SIG-M5 (cell line): ENCODE measurements around the gene EFHC1.
"Not testable (repeated sequence)": the region's sequence is repeated elsewhere in the genome, so short reads cannot be mapped to it uniquely, and the experiment has no call there.

Experiments
- DNase-seq: peaks from one replicate; lab custom pipeline; 2025; lab: John Stamatoyannopoulos, UW

Gene EFHC1

DNA sequence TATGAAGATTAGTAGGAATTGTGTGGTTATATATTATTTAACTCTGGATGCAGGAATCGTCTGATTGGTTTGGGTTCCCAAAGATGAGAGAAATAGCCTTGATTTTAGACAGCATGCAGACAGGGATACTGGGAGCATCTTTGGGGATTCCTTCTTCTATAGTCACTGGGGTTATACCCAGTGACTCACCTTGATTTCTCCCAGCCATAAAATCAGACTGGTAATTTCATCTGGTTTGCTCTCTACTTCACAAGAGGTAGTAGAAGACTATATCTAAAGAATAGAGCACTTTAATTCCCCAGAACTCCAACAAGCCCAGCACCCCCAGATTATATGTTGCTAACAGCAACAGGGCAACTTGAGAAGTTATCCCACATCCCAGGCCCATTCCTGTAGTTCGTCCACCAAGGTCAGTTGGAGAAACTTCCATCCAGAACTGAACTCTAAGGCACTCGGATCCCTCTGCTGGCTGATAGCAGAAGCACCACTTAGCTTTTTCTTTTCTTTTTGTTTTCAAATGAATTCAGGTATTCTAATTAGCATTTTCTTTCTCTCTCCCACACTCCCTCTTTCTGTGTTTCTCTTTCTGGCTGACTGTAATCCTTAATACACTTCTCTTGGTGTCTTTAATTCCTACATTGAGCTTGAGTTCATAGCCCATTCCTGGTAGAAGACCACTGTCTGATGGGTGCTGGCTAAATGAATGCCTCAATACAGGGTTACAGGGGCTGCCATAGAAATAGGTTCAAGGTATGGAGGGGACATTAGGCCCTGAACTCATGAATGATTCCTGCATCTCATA, 20.4 kb upstream of the EFHC1 start:
- no peak for DNase-seq

DNA sequence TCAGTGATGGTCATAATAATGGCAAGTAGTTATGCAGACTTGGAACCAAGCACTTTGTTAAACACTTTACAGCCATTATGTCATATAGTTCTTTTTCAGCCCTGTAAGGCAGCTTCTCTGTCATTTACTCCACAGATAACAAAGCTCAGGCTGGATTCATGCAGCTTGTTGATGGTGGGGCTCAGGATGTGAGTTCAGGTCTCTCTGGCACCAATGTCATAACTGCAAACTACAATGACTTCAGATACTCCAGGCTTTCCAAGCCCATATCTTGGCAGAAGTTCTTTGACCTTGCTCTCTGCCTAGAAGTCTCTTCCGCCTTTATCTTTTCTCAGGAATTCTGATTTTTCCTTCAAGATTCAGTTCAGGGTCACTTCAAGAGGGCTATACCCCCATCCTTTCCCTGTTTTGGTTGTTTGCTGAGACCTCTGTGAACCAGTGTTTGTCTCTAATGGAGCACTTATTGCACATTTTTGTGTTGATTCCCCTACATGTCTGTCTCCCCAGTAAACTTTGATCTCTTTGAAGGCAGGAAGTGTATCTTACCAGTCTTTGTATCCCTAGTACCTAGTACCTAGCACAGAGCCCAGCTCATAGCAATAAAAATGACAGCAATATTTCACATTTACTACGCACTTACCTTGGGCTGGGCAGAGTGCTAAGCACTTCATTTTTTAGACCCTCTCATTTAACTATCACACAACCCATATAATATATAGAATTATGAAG, 19.7 kb upstream of the EFHC1 start:
- DNase-seq: no peak

DNA sequence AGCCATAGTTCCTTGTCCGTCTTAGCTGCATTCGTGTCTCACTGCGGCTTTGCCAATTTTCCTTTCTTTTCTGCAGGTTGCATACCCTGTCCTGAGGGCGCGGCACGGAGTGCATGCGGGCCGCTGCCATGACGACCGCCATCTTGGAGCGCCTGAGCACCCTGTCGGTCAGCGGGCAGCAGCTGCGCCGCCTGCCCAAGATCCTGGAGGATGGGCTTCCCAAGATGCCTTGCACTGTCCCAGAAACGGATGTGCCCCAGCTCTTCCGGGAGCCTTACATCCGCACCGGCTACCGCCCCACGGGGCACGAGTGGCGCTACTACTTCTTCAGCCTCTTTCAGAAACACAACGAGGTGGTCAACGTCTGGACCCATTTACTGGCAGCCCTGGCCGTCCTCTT, 17.1 kb upstream of the EFHC1 start:
- no peak for DNase-seq

DNA sequence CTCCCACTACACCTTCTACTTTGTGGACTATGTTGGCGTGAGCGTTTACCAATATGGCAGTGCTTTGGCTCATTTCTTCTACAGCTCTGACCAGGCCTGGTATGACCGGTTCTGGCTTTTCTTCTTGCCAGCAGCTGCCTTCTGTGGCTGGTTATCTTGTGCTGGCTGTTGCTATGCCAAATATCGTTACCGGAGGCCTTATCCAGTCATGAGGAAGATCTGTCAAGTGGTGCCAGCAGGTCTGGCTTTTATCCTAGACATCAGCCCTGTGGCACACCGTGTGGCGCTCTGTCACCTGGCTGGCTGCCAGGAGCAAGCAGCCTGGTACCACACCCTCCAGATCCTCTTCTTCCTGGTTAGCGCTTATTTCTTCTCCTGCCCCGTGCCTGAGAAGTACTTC, 16.5 kb upstream of the EFHC1 start:
- no peak for DNase-seq

DNA sequence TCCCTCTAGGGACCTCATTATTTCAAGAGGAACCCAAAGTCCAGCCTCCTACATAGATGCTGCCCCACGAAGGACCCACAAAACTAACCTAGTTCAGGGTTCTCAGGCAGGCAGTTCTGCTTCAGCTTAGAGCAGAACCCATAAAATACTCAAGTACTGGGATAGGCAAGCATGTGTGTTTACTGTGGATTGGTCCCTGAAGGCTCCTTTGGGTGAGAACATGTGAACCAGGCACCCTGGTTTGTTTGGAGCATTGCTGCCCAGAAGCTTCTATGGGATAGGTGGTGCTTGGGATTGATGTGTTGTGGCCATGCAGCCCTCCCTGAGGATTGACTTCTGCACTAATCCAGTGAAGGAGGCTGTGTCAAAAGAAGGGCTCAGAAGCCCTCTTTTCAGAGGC, 14.9 kb upstream of the EFHC1 start:
- no peak for DNase-seq

DNA sequence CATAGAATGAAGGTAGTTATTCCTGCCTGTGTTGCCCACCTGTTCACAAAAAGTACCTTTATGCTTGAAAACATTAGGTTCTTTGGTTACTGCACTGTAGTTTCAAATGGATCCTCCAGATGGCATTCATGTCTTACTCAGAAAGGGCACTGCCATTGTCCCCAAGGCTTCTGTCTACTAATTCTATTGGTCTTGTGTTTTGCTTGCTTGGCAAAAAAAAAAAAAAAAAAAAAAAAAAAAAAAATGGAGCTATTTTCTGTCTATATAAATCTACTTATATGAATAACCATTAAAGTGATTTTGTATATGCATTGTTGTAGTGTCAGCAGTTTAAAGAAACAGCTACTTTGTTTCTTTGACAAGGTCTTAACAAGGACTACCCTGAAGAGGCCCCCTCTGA, 12.7 kb upstream of the EFHC1 start:
- no peak for DNase-seq

DNA sequence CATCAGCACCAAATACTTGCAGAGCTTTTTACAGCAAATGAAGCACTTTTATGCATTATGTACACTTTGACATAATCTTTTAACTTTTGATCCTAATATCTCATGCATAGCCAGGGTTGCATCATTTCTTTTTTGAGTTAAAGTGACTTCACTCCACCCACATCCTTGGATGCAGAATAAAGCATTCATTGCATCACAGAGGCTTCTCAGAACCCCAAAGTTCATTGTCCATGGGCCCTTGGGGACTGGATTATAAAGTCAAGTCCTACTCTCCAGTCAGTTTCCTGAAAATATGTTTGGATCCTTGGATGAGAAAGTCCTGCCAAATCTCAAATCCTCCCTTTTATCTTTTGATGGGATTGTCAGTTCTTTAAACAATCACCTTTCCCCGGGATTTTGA, 10.6 kb upstream of the EFHC1 start:
- no peak for DNase-seq

DNA sequence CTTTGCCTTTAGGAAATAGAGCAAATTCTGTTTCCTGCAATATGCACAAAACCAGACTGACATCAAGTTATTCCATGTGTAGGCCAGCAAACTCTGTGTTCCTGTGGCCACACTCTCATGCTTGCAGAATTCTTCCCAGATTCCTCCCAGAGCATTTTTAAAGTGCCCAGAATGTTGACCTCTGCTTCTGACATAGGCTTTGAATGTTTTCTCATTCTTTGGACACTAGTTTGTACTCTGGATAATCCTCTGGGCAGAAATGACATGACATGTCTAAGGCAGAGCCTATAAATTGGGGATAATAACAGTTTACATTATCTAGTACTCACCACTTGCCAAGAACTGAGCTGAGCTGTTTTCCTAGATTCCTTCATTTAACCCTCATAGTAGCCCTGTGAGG, 9.2 kb upstream of the EFHC1 start:
- DNase-seq: no peak

DNA sequence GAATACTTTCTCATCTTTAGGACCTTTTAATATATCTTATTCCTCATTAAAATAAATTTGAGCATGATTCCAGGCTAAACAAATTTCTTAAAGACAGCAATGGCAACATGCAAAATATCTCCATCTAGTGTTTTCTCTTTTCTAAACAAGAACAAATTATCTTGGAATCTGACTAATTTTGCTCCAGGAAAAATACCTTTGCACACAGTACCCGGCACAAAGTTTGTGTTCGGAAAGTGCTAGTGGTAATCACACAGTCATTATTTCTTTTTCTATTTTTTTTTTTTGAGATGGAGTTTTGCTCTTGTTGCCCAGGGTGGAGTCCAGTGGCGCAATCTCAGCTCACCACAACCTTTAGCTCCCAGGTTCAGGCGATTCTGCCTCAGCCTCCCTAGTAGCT, 8.2 kb upstream of the EFHC1 start:
- no peak for DNase-seq

DNA sequence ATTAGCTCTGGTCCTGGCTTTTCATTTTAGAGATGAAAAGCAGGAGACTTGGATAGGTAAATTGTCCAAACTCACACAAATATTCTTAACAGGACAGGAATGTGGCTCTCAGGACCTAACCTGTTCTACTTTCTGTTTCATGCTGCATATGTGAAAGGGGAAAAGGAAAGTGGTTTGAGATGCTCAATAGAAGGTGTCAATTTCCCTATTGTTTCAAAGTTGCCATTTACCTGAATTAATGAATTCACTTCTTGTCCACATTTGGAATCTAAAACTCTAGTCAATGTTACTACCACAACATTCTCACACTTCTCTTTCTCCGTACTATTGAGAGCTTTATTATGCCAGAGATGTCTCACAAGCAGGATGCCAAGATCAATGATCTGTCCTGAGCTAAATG, 4.8 kb upstream of the EFHC1 start:
- DNase-seq: no peak

DNA sequence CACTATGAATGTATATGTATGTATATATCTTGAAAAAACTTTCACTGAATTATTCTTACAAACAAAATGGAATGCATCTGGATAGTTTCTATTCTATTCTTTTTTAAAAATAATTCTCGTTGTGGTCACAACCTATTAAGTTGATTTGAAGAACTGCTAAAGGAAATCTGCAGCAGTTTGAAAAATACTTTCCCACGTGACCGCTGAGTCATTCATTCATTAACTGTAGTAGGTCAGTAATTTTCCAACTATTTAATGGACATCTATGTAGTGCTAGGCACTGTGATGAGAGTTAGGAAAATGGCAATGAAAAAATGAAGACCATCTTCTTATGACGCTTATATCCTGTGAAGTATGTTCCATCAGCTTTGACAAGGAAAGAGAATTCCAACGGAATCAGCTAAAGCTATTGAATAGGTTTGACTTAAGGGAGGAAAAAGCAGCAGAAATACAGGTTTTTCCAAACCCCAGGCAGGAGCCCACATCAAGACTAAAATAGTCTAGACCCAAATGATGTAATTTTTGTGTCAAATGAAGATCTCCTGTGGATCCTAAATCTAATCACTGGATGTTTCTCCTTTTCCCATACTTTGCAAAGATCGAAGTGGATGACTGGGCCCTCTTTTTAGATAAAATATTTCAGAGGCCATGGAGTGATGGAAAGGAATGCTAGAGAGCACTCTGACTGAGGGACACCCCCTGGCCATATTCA, 4.1 kb upstream of the EFHC1 start:
- no peak for DNase-seq

DNA sequence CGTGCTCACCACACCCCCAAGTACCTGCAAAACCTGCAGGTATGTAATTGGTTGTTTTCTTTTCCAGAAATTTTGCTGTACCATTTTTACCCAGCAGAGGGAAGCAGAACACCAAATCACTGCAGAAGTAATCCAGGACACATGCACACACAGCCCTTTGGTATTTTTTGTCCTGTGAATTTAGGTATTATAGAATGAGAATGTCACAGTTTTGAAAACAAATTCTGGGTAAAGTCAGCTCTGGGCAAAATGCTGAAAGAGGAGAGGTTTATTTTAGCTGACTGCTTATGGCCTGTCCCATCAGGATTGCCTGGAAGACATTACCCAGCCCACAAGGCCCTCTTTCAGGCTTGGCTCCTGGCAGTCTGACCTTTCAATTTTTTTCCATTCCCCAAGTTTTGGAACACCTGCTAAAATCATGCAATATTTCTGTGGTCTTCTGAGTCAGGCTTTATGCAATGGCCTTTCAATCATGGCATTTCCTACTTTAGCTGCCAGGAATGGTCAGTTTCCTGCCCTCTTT, 3.5 kb upstream of the EFHC1 start:
- DNase-seq: no peak

DNA sequence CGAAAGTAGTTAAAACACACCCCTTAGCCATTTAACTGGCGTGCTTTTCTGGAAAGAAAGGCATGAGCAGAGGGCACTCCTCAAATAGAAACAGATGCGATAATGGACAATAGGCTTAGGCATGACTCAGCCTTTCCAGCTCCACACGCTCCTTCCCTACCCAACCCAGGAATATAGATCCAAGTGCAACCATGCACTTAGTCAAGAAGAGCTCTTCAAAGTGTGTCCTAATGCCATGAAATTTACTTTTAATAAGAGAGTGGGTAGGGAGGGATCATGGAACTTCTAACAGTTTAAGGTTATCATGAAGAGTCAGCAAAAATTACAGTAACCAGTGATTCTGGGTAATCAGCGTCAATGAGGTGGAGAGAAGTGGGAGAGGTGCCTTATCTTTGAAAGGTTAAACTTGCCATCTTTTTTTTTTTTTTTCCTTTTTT, 2.4 kb upstream of the EFHC1 start:
- no peak for DNase-seq

DNA sequence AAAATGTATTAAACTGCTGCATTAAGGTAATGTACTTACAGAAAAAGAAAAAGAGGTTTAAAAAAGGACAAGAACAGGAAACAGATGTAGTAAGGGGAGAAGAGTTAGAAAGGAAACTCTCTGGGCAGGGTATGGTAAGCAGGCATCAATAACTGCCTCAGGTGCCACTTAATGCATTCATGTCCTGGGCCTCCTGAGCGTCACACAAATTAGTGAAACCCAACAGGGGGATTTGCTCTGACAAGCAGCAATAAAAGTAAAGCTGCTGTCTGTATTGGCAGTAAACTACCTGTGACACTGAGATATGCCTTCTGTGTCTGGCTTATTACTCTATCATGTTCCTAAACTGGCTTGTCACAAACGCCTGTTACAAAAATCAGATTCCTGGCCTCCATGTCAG, 1.5 kb upstream of the EFHC1 start:
- DNase-seq: no peak

DNA sequence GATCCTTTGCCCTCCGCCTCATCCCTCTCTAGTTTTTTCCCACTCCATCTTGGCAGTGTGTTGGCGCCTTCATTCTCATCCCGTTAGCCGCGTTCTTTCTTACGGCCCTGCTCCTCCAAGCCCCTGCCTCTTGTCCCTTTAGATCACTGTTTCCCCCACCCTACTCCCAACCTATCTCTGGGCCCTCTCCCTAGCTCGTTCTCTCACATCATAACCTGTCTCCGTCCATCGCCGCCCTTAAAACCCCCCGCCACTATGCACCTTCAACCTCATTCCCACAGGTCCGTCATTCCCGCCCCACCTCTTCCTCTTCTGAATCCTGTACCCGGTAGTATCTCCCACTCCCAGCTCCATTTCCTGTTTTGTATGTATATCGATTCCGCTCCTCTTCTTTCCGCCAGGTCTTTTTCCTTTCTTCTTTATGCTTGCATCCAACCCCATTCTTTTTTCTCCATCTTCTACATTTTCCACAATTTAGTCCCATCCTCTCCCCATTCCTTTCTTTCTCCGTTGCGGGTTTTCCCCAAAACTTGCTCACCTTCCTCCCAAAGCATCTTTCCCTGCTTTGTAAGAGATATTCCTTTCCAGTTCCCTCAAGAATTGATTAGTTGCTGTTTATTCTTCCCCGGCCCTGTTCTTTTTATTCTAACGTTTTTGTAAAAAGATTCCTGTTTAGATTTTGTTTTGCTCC, 671 bp downstream of the EFHC1 start:
- no peak for DNase-seq

DNA sequence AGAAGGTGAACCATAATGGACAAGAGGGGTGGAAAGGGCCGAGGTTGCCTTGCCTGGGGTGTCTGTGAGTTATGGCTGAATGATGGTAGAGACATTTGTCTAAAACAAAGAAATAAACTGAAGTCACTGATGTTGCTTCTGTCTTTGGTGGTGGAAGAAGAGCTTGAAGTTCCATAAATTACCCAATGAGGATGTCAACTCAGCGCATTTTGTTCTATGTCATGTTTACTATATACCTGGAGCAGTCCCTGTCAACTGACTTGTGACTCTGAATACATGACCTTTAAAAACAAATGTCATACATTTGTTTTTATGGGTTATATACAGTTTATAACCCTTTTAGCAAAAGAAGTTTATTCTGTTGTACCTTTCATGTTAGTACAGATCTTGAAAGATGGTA, 2.0 kb downstream of the EFHC1 start:
- no peak for DNase-seq

DNA sequence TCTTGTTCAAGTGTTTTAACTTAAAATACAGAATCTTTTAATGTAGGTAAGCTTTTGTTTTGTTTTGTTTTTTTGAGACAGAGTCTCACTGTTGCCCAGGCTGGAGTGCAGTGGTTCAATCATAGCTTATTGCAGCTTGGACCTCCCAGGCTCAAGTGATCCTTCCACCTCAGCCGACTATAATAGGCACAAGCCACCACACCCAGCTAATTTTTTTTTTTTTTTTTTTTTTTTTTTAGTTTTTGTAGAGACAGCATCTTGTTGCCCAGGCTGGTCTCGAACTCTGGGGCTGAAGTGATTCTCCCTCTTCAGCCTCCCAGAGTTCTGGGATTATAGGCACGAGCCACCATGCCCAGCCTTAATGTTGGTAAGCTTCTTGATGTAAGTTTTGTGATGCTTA, 3.3 kb downstream of the EFHC1 start:
- no peak for DNase-seq

DNA sequence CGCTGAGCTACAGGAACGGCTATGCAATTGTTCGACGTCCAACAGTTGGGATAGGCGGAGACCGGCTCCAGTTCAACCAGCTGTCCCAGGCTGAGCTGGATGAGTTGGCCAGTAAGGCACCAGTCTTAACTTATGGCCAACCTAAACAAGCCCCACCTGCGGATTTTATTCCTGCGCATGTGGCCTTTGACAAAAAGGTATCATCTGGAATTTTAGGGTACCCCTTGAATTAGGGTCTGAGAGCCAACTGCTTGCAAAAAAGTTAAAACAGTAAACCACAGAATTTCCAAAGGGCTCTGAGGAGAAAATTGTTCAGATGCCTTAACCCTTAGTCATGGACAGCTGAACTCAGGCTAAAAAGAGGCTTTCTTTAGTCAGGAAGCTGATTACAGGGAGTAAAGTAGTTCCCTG, 3.8 kb downstream of the EFHC1 start:
- DNase-seq: no peak

DNA sequence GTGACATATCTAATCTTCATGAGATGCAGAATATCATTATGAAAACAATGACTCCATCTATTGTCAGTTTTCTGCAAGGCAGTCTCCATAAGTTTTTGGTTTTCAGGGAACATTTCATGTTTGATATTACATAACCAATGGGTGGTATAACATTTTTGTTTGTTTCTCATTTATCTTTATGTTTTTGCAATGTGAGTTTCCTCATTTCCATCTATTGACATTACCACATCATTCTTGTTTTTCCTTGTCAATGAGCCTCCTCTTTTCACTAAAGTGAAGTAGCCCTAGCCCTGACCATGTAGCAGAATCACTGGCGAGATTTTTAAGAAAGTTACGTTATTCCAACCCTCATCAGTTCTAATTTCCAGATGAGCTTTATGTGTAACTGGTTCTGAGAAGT, 4.4 kb downstream of the EFHC1 start:
- no peak for DNase-seq

DNA sequence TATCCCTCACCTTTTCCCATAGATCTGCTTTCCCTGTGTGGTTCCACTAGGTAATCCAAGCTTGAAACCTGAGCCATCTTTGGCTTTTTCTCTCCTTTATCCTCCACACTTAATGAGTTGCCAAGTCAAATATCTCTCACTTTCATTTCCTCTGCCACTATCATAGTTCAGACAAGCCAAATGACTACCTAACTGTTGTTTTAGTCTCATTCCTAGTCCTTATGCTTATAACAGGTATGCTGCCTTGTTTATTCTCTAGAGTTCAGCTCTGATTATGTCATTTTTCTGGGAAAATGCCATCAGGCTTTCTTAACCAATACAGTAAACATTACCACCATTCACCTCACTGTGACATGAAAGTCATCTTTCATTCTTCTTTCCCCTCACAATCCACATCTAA, 6.5 kb downstream of the EFHC1 start:
- DNase-seq: no peak

DNA sequence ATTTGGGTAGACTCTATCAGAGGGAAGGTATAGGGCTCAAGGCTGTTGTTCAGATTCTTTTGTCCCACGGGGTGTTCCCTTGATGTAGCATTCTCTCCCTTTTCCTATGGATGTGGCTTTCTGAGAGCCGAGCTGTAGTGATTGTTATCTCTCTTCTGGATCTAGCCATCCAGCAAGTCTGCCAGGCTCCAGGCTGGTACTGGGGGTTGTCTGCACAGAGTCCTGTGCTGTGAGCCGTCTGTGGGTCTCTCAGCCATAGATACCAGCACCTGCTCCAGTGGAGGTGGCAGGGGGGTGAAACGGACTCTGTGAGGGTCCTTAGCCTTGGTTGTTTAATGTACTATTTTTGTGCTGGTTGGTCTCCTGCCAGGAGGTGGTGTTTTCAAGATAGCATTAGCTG, 13.2 kb downstream of the EFHC1 start:
- not testable (repeated sequence) for DNase-seq

DNA sequence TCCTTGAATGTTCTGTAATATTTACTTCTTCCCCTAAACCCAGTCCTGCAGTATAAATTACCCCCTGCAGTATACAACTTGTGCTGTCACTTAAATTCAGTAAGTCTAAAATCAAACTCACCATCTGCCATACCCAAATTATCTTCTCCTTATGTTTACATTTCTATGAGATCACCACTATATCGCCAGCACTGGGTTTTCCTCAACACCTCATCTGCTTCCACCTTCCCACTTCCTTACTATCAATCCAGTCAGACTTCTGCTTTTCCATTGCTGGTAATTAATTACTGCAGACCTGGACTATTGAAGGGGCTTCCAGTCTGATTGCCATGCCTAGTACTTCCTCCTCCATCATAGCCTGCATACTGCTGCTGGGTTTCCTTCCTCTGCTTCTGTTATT, 15.2 kb downstream of the EFHC1 start:
- DNase-seq: no peak
